ENCODE data around the gene TPRG1.

GRCh38 chr3:189149203-189149602 lies 22.6 kb upstream of the TPRG1 start:
- no peak for TF ChIP-seq EP300 (IDR thresholded peaks at IDR 0.05)
- TF ChIP-seq, protein P1, sequence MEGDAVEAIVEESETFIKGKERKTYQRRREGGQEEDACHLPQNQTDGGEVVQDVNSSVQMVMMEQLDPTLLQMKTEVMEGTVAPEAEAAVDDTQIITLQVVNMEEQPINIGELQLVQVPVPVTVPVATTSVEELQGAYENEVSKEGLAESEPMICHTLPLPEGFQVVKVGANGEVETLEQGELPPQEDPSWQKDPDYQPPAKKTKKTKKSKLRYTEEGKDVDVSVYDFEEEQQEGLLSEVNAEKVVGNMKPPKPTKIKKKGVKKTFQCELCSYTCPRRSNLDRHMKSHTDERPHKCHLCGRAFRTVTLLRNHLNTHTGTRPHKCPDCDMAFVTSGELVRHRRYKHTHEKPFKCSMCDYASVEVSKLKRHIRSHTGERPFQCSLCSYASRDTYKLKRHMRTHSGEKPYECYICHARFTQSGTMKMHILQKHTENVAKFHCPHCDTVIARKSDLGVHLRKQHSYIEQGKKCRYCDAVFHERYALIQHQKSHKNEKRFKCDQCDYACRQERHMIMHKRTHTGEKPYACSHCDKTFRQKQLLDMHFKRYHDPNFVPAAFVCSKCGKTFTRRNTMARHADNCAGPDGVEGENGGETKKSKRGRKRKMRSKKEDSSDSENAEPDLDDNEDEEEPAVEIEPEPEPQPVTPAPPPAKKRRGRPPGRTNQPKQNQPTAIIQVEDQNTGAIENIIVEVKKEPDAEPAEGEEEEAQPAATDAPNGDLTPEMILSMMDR (IDR thresholded peaks at IDR 0.05), result no peak
